ENCODE results near the gene CLCN2.

- TF ChIP-seq YY1 (IDR thresholded peaks at IDR 0.05; ENCODE audit: insufficient read depth, insufficient read length) (no peak), ZNF274 (IDR thresholded peaks at IDR 0.05; ENCODE audit: low read depth, low read length) (no peak)
Observed at GRCh38 chr3:184337399-184337714, 24.0 kb downstream of the CLCN2 start, which contains the start of gene FAM131A.

Data from NT2/D1 (cell line).